Measurements from ENCODE around the gene ACP3. TPM values are rescaled to one million over a fixed set of nuclear protein-coding genes. Genes with fewer than 3 reads are reported as not detected.

ACP3 gene
- total and polyA plus RNA-seq, 8 donors = 1.9 to 6.3 (median 3.3) TPM

DNA sequence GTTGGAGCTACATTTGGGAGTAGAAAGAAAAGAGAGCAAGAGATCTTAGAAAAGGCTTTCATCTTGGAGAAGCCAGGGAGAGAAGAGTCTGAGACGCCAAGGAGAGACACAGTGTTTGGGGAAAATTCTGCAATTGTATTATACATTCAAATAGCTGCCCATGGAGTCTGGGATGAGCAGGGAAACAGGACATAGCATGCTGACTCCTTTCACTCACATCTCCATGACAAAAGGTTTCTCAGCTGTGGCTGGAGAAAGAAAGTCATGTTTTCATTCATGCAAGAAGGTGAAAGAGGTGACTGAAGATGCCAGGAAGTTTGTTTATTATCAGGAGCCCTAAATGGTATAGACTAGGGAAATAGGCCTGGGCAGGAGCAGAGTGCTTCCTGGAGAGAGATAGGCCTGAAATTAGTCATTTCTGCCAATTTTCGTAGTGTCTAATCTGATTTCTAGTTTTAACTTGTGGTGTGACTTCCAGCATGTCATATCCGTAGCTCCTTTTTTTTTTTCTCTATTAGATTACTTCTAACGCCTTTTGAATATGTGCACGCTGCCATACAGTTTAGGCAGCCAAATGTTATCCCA is 34.1 kb downstream of the ACP3 start:
- intact Hi-C loops (cut with DNase I) = no loop called here
- Histone ChIP-seq H3K4me1 (peaks cover 0 to 10% (median 0%) of the 10 kb centered on the region in 3 donors), H3K27me3 (no peaks in the 10 kb centered on the region), H3K36me3 (no peaks in the 10 kb centered on the region), H3K9me3 (no peaks in the 10 kb centered on the region), H3K4me3 (no peak overlapping the region), H3K27ac (no peak overlapping the region)
- FAIRE-seq (no peak), DNase-seq (no peak), ATAC-seq (no peak)
- TF ChIP-seq, protein P1, sequence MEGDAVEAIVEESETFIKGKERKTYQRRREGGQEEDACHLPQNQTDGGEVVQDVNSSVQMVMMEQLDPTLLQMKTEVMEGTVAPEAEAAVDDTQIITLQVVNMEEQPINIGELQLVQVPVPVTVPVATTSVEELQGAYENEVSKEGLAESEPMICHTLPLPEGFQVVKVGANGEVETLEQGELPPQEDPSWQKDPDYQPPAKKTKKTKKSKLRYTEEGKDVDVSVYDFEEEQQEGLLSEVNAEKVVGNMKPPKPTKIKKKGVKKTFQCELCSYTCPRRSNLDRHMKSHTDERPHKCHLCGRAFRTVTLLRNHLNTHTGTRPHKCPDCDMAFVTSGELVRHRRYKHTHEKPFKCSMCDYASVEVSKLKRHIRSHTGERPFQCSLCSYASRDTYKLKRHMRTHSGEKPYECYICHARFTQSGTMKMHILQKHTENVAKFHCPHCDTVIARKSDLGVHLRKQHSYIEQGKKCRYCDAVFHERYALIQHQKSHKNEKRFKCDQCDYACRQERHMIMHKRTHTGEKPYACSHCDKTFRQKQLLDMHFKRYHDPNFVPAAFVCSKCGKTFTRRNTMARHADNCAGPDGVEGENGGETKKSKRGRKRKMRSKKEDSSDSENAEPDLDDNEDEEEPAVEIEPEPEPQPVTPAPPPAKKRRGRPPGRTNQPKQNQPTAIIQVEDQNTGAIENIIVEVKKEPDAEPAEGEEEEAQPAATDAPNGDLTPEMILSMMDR (IDR thresholded peaks at IDR 0.05) = no peak
- WGBS, 2 donors = 65 to 66% methylated on average over 5 of the region's 5 CpGs

DNA sequence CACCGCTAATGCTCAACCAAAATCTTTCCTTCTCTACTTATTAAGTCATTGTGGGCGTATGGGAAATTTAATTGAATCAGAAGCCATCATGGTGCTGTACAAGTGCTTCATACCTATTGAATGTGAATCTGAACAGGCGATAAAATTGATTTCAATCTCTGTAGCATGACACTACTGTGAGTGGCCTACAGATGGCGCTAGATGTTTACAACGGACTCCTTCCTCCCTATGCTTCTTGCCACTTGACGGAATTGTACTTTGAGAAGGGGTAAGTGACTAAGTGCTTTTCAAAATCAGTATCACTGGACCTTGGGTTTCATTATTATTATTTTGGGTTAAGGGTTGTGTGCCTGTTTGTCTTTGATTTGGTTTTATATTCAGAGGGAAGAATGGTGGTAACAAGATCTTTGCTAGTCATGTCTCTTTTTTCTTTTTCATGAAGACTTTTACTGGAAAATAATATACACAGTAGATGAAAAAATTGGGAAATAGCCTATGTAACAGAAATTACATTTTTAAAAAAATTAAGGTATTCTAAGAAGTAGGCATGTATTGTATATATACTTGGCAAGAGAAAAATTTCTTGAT is 35.4 kb downstream of the ACP3 start:
- 19 to 22% methylated on average over 6 of the region's 6 CpGs for WGBS, 2 donors
- peak in 5 of 6 donors; percentile 25 to 60 (median 34) for DNase-seq
- Histone ChIP-seq H3K36me3 (no peaks in the 10 kb centered on the region), H3K27me3 (no peaks in the 10 kb centered on the region), H3K4me1 (no peaks in the 10 kb centered on the region), H3K4me3 (no peak overlapping the region), H3K9me3 (no peaks in the 10 kb centered on the region), H3K27ac (no peak overlapping the region)
- intact Hi-C loops (cut with DNase I) = no loop called here
- TF ChIP-seq, protein P1 (IDR thresholded peaks at IDR 0.05) = peak; percentile 75 to 83 (median 76)
- peak; percentile 74 to 95 (median 92) for ATAC-seq
- peak; percentile 67 for FAIRE-seq

DNA sequence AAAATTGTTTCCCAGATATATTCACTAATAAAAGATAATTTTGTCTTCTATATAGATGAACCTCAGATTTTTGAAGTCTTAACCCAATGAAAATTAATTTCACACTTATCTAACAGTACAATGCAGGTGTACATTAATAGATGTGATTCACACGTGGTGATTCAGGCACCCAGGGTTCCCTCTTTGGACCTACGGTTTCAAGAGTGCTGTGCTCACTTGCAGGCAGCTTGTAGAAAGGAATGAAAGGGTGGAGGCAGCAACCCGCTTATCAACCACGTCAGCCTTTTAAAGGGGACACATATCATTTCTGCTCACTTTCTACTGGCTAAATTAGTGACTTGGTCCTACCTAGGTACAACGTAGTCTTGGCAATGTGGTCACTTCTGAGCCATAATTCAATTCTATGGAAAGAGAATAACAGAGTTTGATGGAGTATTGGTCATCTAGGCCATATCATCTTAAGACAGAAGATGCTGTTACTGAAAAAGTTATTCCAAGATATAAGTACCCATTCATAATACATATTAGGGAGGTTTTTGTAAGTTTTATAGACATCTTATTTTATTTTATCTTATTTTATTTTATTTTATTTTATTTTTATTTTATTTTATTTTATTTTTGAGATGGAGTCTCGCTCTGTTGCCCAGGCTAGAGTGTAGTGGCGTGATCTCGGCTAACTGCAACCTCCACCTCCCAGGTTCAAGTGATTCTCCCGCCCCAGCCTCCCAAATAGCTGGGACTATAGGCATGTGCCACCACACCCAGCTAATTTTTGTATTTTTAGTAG is 37.9 kb downstream of the ACP3 start:
- H3K4me1 ChIP-seq = no peaks in the 10 kb centered on the region
- DNase-seq = no peak
- H3K9me3 ChIP-seq = no peaks in the 10 kb centered on the region
- ATAC-seq = no peak
- H3K27me3 ChIP-seq = no peaks in the 10 kb centered on the region
- H3K27ac ChIP-seq = no peak overlapping the region
- 69 to 71% methylated on average over 9 of the region's 9 CpGs for WGBS, 2 donors
- intact Hi-C loops (cut with DNase I) = no loop called here
- TF ChIP-seq, protein P1 (IDR thresholded peaks at IDR 0.05) = no peak
- H3K4me3 ChIP-seq = no peak overlapping the region
- no peak for FAIRE-seq
- H3K36me3 ChIP-seq = no peaks in the 10 kb centered on the region

DNA sequence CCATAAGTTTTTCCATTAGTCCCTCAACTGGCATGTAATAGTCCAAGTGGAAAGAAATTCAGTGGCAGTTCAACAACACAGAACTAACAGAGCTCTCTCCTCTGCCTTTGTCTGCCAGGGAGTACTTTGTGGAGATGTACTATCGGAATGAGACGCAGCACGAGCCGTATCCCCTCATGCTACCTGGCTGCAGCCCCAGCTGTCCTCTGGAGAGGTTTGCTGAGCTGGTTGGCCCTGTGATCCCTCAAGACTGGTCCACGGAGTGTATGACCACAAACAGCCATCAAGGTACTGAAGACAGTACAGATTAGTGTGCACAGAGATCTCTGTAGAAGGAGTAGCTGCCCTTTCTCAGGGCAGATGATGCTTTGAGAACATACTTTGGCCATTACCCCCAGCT is 39.4 kb downstream of the ACP3 start:
- no peak overlapping the region for H3K4me3 ChIP-seq
- no peaks in the 10 kb centered on the region for H3K36me3 ChIP-seq
- intact Hi-C loops (cut with DNase I) = no loop called here
- H3K4me1 ChIP-seq = no peaks in the 10 kb centered on the region
- H3K27ac ChIP-seq = no peak overlapping the region
- DNase-seq = no peak
- H3K9me3 ChIP-seq = no peaks in the 10 kb centered on the region
- no peak for ATAC-seq
- 87 to 89% methylated on average over 5 of the region's 5 CpGs for WGBS, 2 donors
- H3K27me3 ChIP-seq = no peaks in the 10 kb centered on the region
- TF ChIP-seq, protein P1 (IDR thresholded peaks at IDR 0.05) = no peak
- no peak for FAIRE-seq
